Esophagus muscularis mucosa (tissue), 3 donors: ENCODE measurements around the gene WDR37.

Experiments
- CTCF ChIP-seq, 3 experiments: fragments of 200-600 bp in 2 of 3; fragments of 450-650 bp in 1 of 3; sonication (generic) in 2 of 3; IDR thresholded peaks; one replicate each; pipeline ENCODE4 v1.5.1; 2017 to 2019; ENCODE audit warnings: antibody characterized with exemption in 3 of 3, mild to moderate bottlenecking in 2 of 3, moderate library complexity in 1 of 3
- POLR2AphosphoS5 ChIP-seq, 2 donors: sonication (generic); formaldehyde crosslinking; IDR thresholded peaks; one replicate each; pipeline ENCODE4 v1.6.1; 2017; ENCODE audit warnings: antibody characterized with exemption in 2 of 2

- TF ChIP-seq CTCF (IDR thresholded peaks at IDR 0.05) (no peak), POLR2AphosphoS5 (IDR thresholded peaks at IDR 0.05) (no peak)
Observed at GRCh38 chr10:1078668-1079067, 22.5 kb downstream of the WDR37 start.
